ENCODE results near the gene CDK11A.
"Not testable (repeated sequence)": the region's sequence is repeated elsewhere in the genome, so short reads cannot be mapped to it uniquely, and the experiment has no call there.

The CDK11A gene

GRCh38 chr1:1666526-1666925 lies 57.6 kb downstream of the CDK11A start:
- TF ChIP-seq CTCF (IDR thresholded peaks at IDR 0.05) = no peak
- H3K4me3 ChIP-seq (ENCODE audit: low read depth, low read length) = no peak overlapping the region
- H3K79me2 ChIP-seq = no peaks in the 10 kb centered on the region
- H3K9me3 ChIP-seq (ENCODE audit: control insufficient read depth, low read length) = no peaks in the 10 kb centered on the region
- no peaks in the 10 kb centered on the region for H3K27me3 ChIP-seq (ENCODE audit: control insufficient read depth, insufficient read depth, low read length)
- H3K36me3 ChIP-seq (ENCODE audit: control insufficient read depth, insufficient read depth, low read length) = no peaks in the 10 kb centered on the region
- no peak overlapping the region for H2AFZ ChIP-seq
- no peaks in the 10 kb centered on the region for H3K4me1 ChIP-seq
- H3K27ac ChIP-seq = no peak overlapping the region
- no peak overlapping the region for H3K4me2 ChIP-seq (ENCODE audit: low read length)
- no peak overlapping the region for H3K9ac ChIP-seq

DNA sequence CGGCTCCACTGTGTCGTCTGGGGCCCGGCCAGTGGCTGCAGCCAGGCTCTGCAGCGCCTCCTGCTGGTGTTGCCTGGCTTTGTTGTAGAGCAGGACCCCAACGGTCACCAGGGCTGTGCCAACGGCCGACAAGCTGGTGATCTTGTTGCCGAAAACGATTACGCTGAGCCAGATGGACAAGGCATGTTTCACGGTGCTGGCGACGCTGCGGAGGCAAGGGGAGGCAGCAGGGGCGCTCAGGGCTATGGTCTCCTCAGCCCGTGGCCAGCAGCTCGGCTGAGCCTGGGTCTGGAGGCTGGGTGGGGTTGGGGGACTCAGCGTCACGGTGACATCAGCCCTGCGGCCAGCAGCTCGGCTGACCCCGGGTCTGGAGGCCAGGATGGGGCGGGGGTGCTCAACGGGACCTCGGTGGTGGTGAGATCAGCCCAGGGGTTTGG lies 58.3 kb downstream of the CDK11A start:
- no peaks in the 10 kb centered on the region for H3K9me3 ChIP-seq (ENCODE audit: control insufficient read depth, low read length)
- H3K36me3 ChIP-seq (ENCODE audit: control insufficient read depth, insufficient read depth, low read length) = no peaks in the 10 kb centered on the region
- no peak overlapping the region for H3K4me2 ChIP-seq (ENCODE audit: low read length)
- H2AFZ ChIP-seq = no peak overlapping the region
- no peak for TF ChIP-seq CTCF (IDR thresholded peaks at IDR 0.05)
- H3K4me1 ChIP-seq = no peaks in the 10 kb centered on the region
- no peak overlapping the region for H3K4me3 ChIP-seq (ENCODE audit: low read depth, low read length)
- no peak overlapping the region for H3K9ac ChIP-seq
- no peak overlapping the region for H3K27ac ChIP-seq
- no peaks in the 10 kb centered on the region for H3K27me3 ChIP-seq (ENCODE audit: control insufficient read depth, insufficient read depth, low read length)
- H3K79me2 ChIP-seq = no peaks in the 10 kb centered on the region

DNA sequence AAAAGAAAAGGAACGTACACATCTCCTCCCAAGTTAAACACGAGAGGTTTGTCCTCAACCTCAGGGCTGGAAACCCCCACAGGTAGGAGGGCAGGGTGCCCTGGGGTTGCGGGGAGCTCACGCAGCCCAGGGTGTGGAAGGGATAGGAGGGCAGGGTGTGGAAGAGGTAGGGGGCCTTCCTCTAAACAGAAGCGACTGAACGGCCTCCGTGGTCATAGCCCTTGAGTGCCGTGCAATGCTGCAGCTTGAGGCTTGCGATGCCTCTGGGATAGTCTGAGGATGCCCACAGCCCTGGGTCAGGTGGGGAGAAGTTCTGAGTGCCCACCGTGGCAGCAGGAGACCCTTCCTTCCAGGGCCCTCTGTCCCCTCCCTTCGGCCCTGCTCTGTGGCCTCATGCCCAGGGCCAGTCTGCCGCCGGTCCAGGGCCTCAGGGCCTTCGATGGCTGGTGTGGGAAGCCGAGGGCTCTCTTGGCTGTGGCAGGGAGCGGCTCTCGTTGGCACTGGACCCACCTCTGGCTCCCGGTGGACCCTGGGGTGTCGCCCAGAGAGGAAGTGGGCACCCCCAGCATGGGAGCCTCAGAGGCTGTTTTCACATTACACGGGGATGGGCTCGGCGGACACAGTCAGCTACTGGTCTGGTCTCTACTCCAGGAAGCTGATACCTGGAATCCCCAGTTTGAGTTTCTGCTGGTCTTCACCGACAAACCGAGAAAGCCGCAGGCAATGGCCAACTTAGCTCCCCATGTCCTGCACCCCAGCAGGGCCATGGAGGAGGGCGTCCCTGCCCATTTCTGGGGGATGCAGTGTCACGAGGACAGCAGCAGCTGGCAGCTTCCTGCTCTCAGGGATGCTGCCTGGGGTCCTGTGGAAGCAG lies 59.0 kb downstream of the CDK11A start:
- Histone ChIP-seq H2AFZ (no peak overlapping the region), H3K9ac (no peak overlapping the region), H3K36me3 (ENCODE audit: control insufficient read depth, insufficient read depth, low read length) (no peaks in the 10 kb centered on the region)

GRCh38 chr1:1664318-1664717 lies 59.8 kb downstream of the CDK11A start:
- H3K27ac ChIP-seq; H3K9ac ChIP-seq; H3K27me3 ChIP-seq (ENCODE audit: control insufficient read depth, insufficient read depth, low read length); H3K4me1 ChIP-seq; H2AFZ ChIP-seq; H3K4me2 ChIP-seq (ENCODE audit: low read length); H3K4me3 ChIP-seq (ENCODE audit: low read depth, low read length); H3K36me3 ChIP-seq (ENCODE audit: control insufficient read depth, insufficient read depth, low read length); H3K9me3 ChIP-seq (ENCODE audit: control insufficient read depth, low read length); H3K79me2 ChIP-seq: not testable (repeated sequence)

More for the DNA sequence above, 59.0 kb downstream of the CDK11A start:
- Histone ChIP-seq H3K27me3 (ENCODE audit: control insufficient read depth, insufficient read depth, low read length) (no peaks in the 10 kb centered on the region), H3K4me2 (ENCODE audit: low read length) (no peak overlapping the region), H3K27ac (no peak overlapping the region), H3K79me2 (no peaks in the 10 kb centered on the region), H3K4me1 (no peaks in the 10 kb centered on the region), H3K9me3 (ENCODE audit: control insufficient read depth, low read length) (no peaks in the 10 kb centered on the region), H3K4me3 (ENCODE audit: low read depth, low read length) (no peak overlapping the region)
- TF ChIP-seq CTCF (IDR thresholded peaks at IDR 0.05) = no peak

- not testable (repeated sequence) for H3K4me3 ChIP-seq (ENCODE audit: low read depth, low read length); H3K9ac ChIP-seq; H2AFZ ChIP-seq; H3K4me2 ChIP-seq (ENCODE audit: low read length); H3K4me1 ChIP-seq; H3K36me3 ChIP-seq (ENCODE audit: control insufficient read depth, insufficient read depth, low read length); H3K79me2 ChIP-seq; H3K9me3 ChIP-seq (ENCODE audit: control insufficient read depth, low read length); H3K27me3 ChIP-seq (ENCODE audit: control insufficient read depth, insufficient read depth, low read length); H3K27ac ChIP-seq
Observed at GRCh38 chr1:1662830-1663560, 61.2 kb downstream of the CDK11A start.

- not testable (repeated sequence) for H3K4me1 ChIP-seq; H3K27me3 ChIP-seq (ENCODE audit: control insufficient read depth, insufficient read depth, low read length); H2AFZ ChIP-seq; H3K27ac ChIP-seq; H3K9ac ChIP-seq; H3K4me3 ChIP-seq (ENCODE audit: low read depth, low read length); H3K79me2 ChIP-seq; H3K4me2 ChIP-seq (ENCODE audit: low read length); H3K36me3 ChIP-seq (ENCODE audit: control insufficient read depth, insufficient read depth, low read length); H3K9me3 ChIP-seq (ENCODE audit: control insufficient read depth, low read length)
Observed at GRCh38 chr1:1662392-1662791, 61.8 kb downstream of the CDK11A start.

Measured in parathyroid adenoma (tissue), 2 donors.